Ramos (cell line): ENCODE measurements around the gene OLFML2A.

Experiments used
- in situ Hi-C: fragments of 300-500 bp; cut with MboI; formaldehyde crosslinking; loops from one replicate; pipeline ENCODE4 v1.14.3; 2022; ENCODE audit warnings: low sequenced_read_pairs; ENCODE audit not compliant: unreplicated experiment

Gene OLFML2A

DNA sequence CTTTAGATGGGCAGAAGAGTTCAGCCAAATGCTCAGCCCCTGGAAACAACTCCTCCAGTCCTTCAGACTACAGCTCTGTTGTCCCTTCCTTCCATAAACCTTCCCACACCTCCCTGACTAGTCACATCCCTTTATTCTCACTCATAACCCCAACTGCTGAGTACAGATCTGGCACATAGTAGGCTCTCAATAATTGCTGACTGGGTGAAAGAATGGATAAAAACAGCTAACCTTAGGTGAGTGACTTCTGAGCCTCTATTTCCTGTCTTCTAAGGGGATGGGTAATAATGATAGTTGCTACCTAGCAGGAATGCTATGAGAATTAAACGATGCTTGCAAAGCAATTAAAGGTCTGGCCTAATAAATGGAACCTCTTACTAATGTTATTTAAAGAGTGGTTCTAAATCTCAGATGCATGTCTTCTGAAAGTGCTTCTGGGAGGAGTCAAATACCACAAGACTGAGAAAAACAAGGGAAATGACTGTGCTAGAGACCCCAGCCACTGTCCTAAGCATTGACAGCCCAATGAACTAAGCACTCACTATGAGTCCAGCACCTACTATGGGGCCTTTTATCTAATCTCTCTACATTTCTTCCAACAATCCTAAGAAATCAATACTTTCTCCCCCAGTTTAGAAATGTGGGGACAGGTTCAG is 3.3 kb upstream of the OLFML2A start:
- in situ Hi-C loops = loop anchor here (5.0 to 10.0 kb wide), 3 partner anchors 79 to 599 kb away; partner anchors contain the start of genes SCAI and WDR38

GRCh38 chr9:124774129-124774978 is 2.6 kb upstream of the OLFML2A start:
- in situ Hi-C loops = loop anchor here (5.0 to 10.0 kb wide), 3 partner anchors 78 to 598 kb away; partner anchors contain the start of genes SCAI and WDR38

DNA sequence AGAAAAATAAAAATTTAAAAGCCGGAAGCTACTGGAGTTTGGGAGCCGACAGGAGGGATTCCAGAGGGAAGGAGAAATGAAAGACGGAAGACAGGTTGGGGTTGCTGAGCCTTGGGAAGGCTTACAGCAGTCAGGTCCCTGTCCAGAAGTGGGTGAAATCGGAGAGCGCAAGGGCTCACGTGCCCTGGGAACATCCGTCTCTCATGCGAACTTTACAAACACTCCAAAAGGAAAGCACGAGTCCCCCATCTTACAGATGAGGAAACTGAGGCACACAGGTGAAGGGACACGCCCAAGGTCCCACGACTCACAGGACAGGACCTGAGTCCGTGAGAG is 347 bp upstream of the OLFML2A start:
- in situ Hi-C loops = loop anchor here (10.0 kb wide), 1 partner anchor 368 kb away; the partner anchor contains the start of gene SCAI

- in situ Hi-C loops = loop anchor here (10.0 kb wide), 1 partner anchor 366 kb away; the partner anchor contains the start of gene SCAI
These were observed 1.8 kb downstream of the OLFML2A start for GRCh38 chr9:124778575-124779367.

DNA sequence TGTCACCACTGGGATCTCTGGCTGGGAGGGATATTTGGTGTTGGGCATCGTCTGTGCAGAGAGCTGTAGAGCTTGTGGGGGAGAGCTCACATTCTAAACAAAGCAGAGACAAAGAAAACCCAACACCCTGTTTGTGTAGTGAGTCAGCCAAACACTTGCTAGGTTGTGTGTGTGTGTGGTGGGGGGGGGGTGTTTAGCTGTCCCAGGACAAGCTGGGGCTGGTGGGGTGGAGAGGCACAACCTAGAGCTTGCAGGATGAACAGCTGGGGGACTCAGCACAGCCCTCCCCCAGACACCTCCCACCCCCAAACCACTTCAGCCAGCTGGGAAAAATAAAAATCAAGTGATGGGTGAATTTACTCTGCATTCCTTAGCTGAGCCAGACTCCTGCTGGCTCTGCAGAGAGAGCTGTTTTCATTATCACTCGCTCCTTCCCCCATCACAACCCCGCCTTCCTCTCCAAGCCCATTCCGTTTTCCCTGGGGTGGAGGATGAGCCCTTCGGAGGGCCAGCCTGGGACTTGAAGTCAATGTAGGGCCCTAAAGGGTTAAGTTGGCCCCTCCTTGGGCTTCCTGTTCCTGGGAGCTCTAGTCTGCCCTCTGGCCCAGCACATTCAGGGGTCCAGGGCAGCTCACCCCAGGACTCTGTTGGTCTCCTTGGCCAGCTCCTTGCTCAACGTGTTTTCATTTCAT is 2.6 kb downstream of the OLFML2A start:
- in situ Hi-C loops = loop anchor here (10.0 kb wide), 1 partner anchor 365 kb away; the partner anchor contains the start of gene SCAI

- in situ Hi-C loops = no loop called here
These were observed 3.3 kb downstream of the OLFML2A start for GRCh38 chr9:124780060-124780756.

- in situ Hi-C loops = no loop called here
These were observed 3.8 kb downstream of the OLFML2A start for GRCh38 chr9:124780757-124781151.

DNA sequence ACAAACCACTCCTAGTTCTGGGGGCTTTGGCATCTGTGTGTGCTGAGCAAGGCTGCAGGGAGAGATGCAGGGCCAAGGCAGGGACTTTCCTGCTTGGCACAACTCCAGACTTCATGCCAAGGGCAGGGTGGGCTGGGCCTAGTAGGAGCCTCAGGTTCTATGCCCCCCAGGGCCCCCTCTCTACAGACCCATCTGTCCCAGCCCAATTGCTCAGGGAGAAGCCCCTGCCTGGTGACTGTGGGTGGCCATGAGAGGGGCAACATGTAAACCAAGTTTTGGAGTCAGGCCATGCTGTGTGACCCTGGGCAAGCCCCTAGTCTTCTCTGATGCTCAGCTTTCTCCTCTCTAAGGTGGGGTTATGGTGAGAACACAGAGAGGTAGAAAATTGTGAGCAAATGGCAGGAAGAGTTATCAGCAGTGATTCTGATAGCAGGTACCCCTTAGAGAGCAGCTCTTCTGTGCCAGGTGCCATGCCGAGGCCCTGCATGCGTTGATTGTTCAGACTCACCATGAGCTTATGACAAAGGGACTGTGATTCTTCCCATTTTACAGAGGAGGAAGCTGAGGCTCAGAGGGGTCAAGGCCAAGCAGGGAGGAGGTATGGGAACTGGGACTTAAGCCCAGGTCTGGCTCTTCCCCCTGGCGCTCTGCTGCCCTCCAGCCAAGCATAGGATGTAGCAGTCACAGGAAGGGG is 5.2 kb downstream of the OLFML2A start:
- in situ Hi-C loops = no loop called here

- in situ Hi-C loops = no loop called here
These were observed 6.0 kb downstream of the OLFML2A start for GRCh38 chr9:124782661-124783574.

DNA sequence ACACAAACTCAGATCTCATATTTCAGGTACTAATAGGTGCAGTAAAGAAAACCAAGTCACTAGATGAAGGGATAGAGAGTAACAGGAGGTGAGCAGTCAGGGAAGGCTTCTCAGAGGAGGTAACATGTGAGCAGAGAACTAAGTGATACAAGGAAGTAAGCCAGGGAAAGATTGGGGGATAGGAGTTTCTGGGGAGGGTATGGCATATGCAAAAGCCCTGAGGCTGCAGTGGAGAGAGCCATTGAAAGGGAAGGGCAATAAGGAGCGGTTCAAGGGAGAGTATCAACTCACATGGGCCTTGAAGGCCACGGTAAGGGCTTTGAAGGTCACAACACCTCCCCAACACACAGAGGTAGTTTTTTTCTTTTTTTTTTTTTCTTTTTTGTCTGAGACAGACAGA is 6.9 kb downstream of the OLFML2A start:
- in situ Hi-C loops = no loop called here

DNA sequence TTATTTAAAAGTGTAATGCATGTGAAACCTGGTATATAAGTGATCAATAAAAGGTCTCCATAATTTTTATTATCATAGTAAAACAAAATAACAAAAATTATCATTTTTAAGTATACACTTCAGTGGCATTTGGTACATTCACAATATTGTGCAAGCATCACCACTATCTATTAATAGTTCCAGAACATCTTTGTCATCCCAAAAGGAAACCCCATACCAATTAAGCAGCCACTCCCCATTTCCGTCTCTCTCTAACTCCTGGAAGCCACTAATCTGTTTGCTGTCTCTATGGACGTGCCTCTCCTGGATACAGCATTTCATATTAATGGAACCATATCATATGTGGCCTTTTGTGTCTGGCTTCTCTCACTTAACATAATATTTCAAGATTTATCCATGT is 7.6 kb downstream of the OLFML2A start:
- in situ Hi-C loops = no loop called here

DNA sequence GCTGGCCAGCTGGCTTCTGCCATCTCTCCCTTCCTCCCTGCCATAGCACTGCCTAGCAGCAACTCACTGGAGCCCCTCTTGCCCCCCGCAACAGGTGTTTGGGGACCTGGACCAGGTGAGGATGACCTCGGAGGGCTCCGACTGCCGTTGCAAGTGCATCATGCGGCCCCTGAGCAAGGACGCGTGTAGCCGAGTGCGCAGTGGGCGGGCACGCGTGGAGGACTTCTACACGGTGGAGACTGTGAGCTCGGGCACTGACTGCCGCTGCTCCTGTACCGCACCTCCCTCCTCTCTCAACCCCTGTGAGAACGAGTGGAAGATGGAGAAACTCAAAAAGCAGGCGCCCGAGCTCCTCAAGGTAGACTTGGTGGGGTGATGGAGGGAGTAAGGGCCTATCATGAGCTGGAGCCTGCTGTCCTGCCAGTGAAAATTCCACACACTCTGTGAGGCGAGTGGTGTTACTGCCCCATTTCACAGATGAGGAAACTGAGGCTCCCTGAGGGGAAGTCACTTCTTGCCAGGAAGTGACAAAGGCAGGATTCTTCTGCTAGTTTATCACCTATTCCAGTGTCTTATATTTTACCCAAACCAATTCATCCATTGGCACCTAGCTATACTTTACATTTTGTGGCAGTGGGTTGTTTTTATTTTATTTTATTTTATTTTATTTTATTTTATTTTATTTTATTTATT is 10.1 kb downstream of the OLFML2A start:
- in situ Hi-C loops = no loop called here

DNA sequence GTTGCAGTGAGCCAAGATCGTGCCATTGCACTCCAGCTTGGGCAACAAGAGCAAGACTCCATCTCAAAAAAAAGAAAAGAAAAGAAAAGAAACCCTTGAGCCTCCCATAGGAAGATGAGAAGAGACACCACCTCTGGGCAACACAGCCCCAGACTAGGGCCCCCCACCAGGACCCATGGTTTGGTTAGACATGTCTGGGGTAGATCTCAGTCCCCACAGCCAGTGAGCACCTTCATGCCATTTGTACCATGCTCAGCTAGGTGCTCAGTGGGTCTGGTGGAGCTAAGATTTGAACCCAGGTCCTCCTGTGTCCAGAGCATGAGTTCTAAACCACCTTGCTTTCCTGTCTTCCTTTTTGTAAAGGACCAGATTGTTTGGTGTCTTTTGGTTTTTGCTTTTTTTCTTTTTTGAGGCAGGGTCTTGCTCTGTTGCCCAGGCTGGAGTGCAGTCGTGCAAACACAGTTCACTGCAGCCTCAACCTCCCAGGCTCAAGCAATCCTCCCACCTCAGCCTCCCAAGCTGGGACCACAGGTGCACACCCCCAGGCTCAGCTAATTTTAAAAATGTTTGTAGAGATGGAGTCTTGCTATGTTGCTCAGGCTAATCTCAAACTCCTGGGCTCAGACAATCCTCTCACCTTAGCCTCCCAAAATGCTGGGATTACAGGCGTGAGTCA is 11.7 kb downstream of the OLFML2A start:
- in situ Hi-C loops = no loop called here

DNA sequence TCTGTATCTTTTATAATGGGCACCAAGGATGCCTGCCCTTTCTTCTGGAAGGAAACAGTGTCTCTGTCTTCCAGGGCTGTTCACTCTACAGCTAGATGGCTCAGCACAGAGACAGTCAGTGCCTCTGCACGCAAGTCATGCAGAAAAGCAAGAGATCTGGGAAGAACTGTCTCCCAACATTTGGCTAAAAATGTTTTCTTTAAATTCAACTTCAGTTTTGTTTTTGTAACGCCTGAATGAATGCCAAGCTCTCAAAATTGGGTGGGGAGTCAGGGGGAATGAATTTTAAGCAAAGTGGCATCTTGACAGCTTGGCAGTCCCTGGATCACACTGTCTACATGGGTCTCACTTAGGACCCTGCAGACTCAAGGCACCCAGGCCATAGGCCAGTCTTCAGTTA is 12.6 kb downstream of the OLFML2A start:
- in situ Hi-C loops = no loop called here

DNA sequence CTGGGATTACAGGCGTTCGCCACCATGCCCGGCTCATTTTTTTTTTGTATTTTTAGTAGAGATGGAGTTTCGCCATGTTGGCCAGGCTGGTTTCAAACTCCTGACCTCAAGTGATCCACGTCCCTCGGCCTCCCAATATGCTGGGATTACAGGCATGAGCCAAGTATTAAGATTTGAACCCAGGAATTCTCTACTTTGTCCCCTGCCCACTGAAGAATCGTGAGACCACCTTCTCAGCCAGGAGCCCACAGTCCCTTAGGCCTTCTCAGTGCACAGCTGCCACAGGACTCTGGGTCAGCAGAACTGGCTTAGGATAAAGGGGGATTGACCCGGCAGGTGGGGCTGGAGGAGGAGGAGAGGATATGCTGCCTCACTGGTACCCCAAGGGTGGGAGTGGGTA is 13.4 kb downstream of the OLFML2A start:
- in situ Hi-C loops = no loop called here

GRCh38 chr9:124790801-124791505 is 14.0 kb downstream of the OLFML2A start:
- in situ Hi-C loops = no loop called here
